Liver (tissue), 3 donors: ENCODE results near the gene TMEM164.

ENCODE experiments used
- EGR1 ChIP-seq, 2 donors: IDR thresholded peaks; 2 replicates each; pipeline ENCODE4 v1.6.1; 2016 to 2018; ENCODE audit warnings: antibody characterized with exemption in 2 of 2, low read depth in 2 of 2
- TF ChIP-seq, protein P1 (sequence below): fragments of 150-350 bp; IDR thresholded peaks from 2 replicates; pipeline ENCODE4 v1.5.1; 2017; ENCODE audit warnings: improper control_type of control experiment, low read depth, low read length; ENCODE audit not compliant: missing input control
- donor health status: healthy.
- donor health status: healthy.

DNA sequence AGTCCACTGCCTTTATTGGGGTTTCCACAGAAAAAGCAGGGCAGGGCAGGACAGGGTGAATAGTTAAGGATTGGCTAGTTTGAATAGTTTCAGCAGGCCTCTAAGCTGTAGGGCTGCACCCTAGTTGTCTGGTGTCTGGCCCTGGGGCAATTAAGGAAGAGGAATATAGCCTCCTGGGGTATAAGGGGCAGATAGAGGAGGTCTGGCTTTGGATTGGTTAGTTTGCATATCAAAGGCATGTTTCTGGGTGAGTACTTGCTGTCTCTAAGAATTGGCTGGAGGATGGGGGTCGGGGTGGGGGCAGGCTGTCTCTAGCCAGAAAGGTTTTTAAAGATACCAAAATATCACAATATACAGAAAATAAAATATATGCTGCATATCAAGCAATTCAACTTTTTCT, 100.4 kb downstream of the TMEM164 start:
- TF ChIP-seq, protein P1, sequence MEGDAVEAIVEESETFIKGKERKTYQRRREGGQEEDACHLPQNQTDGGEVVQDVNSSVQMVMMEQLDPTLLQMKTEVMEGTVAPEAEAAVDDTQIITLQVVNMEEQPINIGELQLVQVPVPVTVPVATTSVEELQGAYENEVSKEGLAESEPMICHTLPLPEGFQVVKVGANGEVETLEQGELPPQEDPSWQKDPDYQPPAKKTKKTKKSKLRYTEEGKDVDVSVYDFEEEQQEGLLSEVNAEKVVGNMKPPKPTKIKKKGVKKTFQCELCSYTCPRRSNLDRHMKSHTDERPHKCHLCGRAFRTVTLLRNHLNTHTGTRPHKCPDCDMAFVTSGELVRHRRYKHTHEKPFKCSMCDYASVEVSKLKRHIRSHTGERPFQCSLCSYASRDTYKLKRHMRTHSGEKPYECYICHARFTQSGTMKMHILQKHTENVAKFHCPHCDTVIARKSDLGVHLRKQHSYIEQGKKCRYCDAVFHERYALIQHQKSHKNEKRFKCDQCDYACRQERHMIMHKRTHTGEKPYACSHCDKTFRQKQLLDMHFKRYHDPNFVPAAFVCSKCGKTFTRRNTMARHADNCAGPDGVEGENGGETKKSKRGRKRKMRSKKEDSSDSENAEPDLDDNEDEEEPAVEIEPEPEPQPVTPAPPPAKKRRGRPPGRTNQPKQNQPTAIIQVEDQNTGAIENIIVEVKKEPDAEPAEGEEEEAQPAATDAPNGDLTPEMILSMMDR: no peak
- TF ChIP-seq EGR1 (IDR thresholded peaks at IDR 0.05; ENCODE audit: low read depth in 2 of 2): no peak
